HG03025 (cell line): Measurements from ENCODE around the gene EYS.

Experiments used
- ATAC-seq: cut with Tn5 transposase; IDR thresholded peaks from one replicate; pipeline ENCODE4 v1.9.1; 2021; ENCODE audit warnings: mild to moderate bottlenecking, moderate library complexity; ENCODE audit not compliant: unreplicated experiment, low FRiP score

EYS gene

GRCh38 chr6:64776359-64776758 lies 930.7 kb downstream of the EYS start:
- no peak for ATAC-seq

- no peak for ATAC-seq
Observed at GRCh38 chr6:64774881-64775280, 932.1 kb downstream of the EYS start.

- no peak for ATAC-seq
Observed at GRCh38 chr6:64750910-64751309, 956.1 kb downstream of the EYS start.

GRCh38 chr6:64737418-64737817 lies 969.6 kb downstream of the EYS start:
- no peak for ATAC-seq

- no peak for ATAC-seq
Observed at GRCh38 chr6:64736421-64736950, 970.5 kb downstream of the EYS start.

GRCh38 chr6:64733433-64733832 lies 973.6 kb downstream of the EYS start:
- no peak for ATAC-seq

- ATAC-seq: no peak
Observed at GRCh38 chr6:64732888-64733287, 974.1 kb downstream of the EYS start.

GRCh38 chr6:64729522-64729921 lies 977.5 kb downstream of the EYS start:
- ATAC-seq: no peak

GRCh38 chr6:64727075-64727474 lies 980.0 kb downstream of the EYS start:
- no peak for ATAC-seq

GRCh38 chr6:64724091-64724490 lies 982.9 kb downstream of the EYS start:
- ATAC-seq: no peak

- ATAC-seq: no peak
Observed at GRCh38 chr6:64723327-64724058, 983.5 kb downstream of the EYS start.

GRCh38 chr6:64721865-64722264 lies 985.2 kb downstream of the EYS start:
- ATAC-seq: no peak

GRCh38 chr6:64717281-64717680 lies 989.7 kb downstream of the EYS start:
- ATAC-seq: no peak

GRCh38 chr6:64715624-64716023 lies 991.4 kb downstream of the EYS start:
- no peak for ATAC-seq

GRCh38 chr6:64714073-64714472 lies 993.0 kb downstream of the EYS start:
- no peak for ATAC-seq

- ATAC-seq: no peak
Observed at GRCh38 chr6:64713175-64713574, 993.9 kb downstream of the EYS start.

- no peak for ATAC-seq
Observed at GRCh38 chr6:64712606-64713005, 994.4 kb downstream of the EYS start.

- no peak for ATAC-seq
Observed at GRCh38 chr6:64703922-64704321, 1003.1 kb downstream of the EYS start.

GRCh38 chr6:64696053-64696452 lies 1011.0 kb downstream of the EYS start:
- ATAC-seq: no peak

GRCh38 chr6:64694356-64694755 lies 1012.7 kb downstream of the EYS start:
- no peak for ATAC-seq

- ATAC-seq: no peak
Observed at GRCh38 chr6:64691064-64691463, 1016.0 kb downstream of the EYS start.

- ATAC-seq: no peak
Observed at GRCh38 chr6:64685401-64685800, 1021.6 kb downstream of the EYS start.
